HAP-1 (cell line): ENCODE measurements around the gene TFAP2E.

Experiments used
- DNase-seq, 2 experiments: peaks; one replicate each; pipeline ENCODE4 v3.0.0-alpha.2; 2016 to 2020; ENCODE audit warnings: low spot score in 2 of 2
- H3K27me3 ChIP-seq: fragments of 250-450 bp; sonication (Bioruptor Pico); 2 replicates; pipeline ENCODE4 v1.5.1; 2020; ENCODE audit warnings: low read depth, mild to moderate bottlenecking, moderate library complexity
- H3K36me3 ChIP-seq: fragments of 250-450 bp; sonication (Bioruptor Pico); replicated peaks from 2 replicates; pipeline ENCODE4 v1.5.1; 2020; ENCODE audit warnings: mild to moderate bottlenecking
- H3K4me1 ChIP-seq: fragments of 250-450 bp; sonication (Bioruptor Pico); 2 replicates; pipeline ENCODE4 v1.5.1; 2020; ENCODE audit warnings: mild to moderate bottlenecking
- H3K4me3 ChIP-seq: fragments of 250-450 bp; sonication (Bioruptor Pico); 2 replicates; pipeline ENCODE4 v1.5.1; 2020; ENCODE audit warnings: mild to moderate bottlenecking, moderate library complexity
- H3K9me3 ChIP-seq: fragments of 250-450 bp; sonication (Bioruptor Pico); 2 replicates; pipeline ENCODE4 v1.5.1; 2020; ENCODE audit warnings: mild to moderate bottlenecking, moderate library complexity
- in situ Hi-C: fragments of 300-500 bp; cut with MboI; formaldehyde crosslinking; loops from 3 replicates; pipeline ENCODE4 v1.14.3; 2020; ENCODE audit warnings: low sequenced_read_pairs, inconsistent platforms, mixed read lengths

TFAP2E gene

GRCh38 chr1:35603941-35604340 lies 30.8 kb downstream of the TFAP2E start:
- peaks cover 83% of the 10 kb centered on the region for H3K36me3 ChIP-seq
- no peak overlapping the region for H3K4me3 ChIP-seq
- no peaks in the 10 kb centered on the region for H3K9me3 ChIP-seq
- no peaks in the 10 kb centered on the region for H3K27me3 ChIP-seq
- no peak for DNase-seq
- no peaks in the 10 kb centered on the region for H3K4me1 ChIP-seq
- in situ Hi-C loops: no loop called here

DNA sequence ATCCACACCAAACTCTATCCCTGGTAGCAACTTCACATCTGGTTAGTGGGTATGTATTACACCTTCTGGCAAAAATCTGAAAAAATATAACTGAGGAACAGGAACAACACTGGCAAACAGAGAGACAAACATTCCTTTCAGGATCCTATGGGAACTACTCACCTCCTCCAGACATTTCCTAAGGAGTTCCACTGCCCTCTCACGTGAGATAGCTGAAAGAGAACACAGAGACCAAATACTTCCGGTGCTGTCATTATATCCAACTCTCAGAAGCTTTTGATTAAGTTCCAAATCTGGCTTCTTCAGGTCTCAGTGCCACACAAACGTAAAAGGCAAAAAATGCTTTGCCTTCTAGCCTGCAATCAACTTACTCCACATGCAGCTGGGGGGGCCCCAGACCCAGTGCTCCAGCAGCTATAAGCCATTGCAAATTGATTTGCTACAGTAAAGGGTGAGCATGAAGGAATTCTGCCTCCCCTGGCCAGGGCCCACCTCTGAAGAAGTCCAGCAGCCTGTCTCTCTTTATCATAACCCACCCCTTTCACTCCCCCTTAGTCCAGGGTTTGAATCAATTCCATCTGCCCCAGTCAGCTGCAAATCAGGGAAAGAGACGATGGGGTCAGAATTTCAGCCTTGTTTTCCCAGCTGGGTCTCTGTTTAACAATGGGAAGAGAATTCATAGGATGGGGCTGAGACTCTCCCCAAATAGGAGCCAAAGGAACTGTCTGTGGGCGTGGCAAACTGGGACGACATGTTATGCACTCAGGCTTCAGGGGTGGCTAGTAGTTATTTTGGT lies 32.2 kb downstream of the TFAP2E start:
- in situ Hi-C loops: no loop called here
- H3K9me3 ChIP-seq: no peaks in the 10 kb centered on the region
- H3K27me3 ChIP-seq: no peaks in the 10 kb centered on the region
- H3K4me1 ChIP-seq: no peaks in the 10 kb centered on the region
- H3K4me3 ChIP-seq: no peak overlapping the region
- peaks cover 84% of the 10 kb centered on the region for H3K36me3 ChIP-seq
- DNase-seq: no peak

GRCh38 chr1:35605867-35606182 lies 32.7 kb downstream of the TFAP2E start:
- H3K4me3 ChIP-seq: no peak overlapping the region
- H3K36me3 ChIP-seq: peaks cover 86% of the 10 kb centered on the region
- H3K4me1 ChIP-seq: no peaks in the 10 kb centered on the region
- H3K9me3 ChIP-seq: no peaks in the 10 kb centered on the region
- DNase-seq: no peak
- in situ Hi-C loops: no loop called here
- no peaks in the 10 kb centered on the region for H3K27me3 ChIP-seq

DNA sequence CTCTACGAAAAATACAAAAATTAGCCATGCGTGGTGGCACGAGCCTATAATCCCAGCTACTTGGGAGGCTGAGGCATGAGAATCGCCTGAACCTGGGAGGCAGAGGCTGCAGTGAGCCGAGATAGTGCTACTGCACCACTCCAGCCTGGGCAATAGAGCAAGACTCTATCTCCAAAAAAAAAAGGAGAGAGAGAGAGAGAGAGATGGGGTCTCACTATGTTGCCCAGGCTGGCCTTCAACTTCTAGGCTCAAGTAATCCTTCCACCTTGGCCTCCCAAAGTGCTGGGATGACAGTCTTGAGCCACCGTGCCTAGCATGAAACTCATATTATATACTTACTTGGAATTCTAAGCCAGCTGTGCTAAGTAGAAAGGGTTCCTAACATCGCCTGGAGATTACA lies 38.5 kb downstream of the TFAP2E start:
- in situ Hi-C loops: no loop called here
- H3K4me1 ChIP-seq: peaks cover 16% of the 10 kb centered on the region
- H3K36me3 ChIP-seq: peaks cover 49% of the 10 kb centered on the region

DNA sequence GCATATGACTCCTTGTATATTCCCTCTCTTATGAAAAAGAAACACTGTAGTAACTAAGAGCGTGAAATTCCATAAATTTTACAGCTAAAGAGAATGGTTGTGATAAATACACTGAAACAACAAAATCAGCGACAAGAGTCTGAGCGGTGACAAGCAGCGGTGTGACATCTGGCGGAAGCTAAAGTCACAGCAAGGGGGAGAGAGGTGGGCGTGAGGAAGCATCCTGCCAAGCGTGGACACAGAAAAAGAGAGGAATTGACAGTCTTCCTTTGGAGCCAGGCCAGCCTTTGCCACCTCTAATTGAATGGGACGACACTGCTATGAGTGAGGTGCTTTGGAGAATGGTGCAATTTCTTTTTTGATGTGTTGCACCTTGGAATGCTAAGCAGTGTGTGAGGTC lies 42.3 kb downstream of the TFAP2E start:
- DNase-seq: no peak
- Histone ChIP-seq H3K4me1 (peaks cover 16% of the 10 kb centered on the region), H3K4me3 (no peak overlapping the region), H3K36me3 (peaks cover 45% of the 10 kb centered on the region), H3K9me3 (no peaks in the 10 kb centered on the region), H3K27me3 (no peaks in the 10 kb centered on the region)
- in situ Hi-C loops: no loop called here

More for the DNA sequence above, 38.5 kb downstream of the TFAP2E start:
- Histone ChIP-seq H3K4me3 (no peak overlapping the region), H3K9me3 (no peaks in the 10 kb centered on the region), H3K27me3 (no peaks in the 10 kb centered on the region)
- DNase-seq: no peak

GRCh38 chr1:35619237-35620121 lies 46.4 kb downstream of the TFAP2E start:
- Histone ChIP-seq H3K4me3 (no peak overlapping the region), H3K27me3 (no peaks in the 10 kb centered on the region), H3K4me1 (peaks cover 8% of the 10 kb centered on the region), H3K36me3 (peaks cover 45% of the 10 kb centered on the region), H3K9me3 (no peaks in the 10 kb centered on the region)
- DNase-seq: no peak
- in situ Hi-C loops: no loop called here

DNA sequence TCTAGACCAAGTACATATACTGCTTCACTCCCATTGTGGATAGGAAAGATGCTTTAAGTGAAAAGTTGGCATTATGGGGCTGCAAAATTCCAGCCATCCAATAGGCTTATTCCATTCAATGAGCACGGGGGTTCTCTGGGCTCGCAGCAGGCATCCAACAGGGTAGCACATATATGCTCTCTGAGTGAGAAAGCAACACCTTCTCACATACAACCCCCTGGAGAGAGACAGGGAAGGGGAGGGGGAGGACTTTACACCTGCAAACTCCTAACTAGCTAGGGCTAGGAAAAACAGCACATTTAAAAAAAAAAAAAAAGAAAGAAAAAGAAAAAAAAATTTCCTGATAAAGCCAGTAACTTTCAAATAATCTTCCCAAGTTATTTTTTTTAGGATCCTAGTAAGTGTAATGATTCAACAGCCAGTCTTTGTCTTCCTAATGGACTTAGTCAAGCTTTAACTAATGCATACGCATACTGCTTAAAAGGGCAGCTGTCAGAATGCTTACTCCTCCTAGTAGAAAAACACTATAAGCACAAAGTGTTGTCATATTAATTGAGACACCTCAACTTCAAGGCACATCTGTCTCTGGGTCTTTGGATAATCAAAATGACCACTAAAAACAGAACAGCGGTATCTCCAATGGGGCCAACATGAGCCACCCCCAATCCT lies 49.5 kb downstream of the TFAP2E start:
- DNase-seq: peak in 1 of 2 experiments; percentile 43
- H3K36me3 ChIP-seq: peaks cover 40% of the 10 kb centered on the region
- in situ Hi-C loops: no loop called here

GRCh38 chr1:35623832-35624231 lies 50.7 kb downstream of the TFAP2E start:
- peaks cover 39% of the 10 kb centered on the region for H3K36me3 ChIP-seq
- H3K27me3 ChIP-seq: no peaks in the 10 kb centered on the region
- H3K4me1 ChIP-seq: peaks cover 4% of the 10 kb centered on the region; the same call in 1 of the 2 replicates
- DNase-seq: no peak
- H3K4me3 ChIP-seq: no peak overlapping the region
- in situ Hi-C loops: no loop called here
- no peaks in the 10 kb centered on the region for H3K9me3 ChIP-seq

More for the DNA sequence above, 49.5 kb downstream of the TFAP2E start:
- H3K4me1 ChIP-seq: peaks cover 4% of the 10 kb centered on the region; the same call in 1 of the 2 replicates
- H3K27me3 ChIP-seq: no peaks in the 10 kb centered on the region
- H3K4me3 ChIP-seq: no peak overlapping the region
- no peaks in the 10 kb centered on the region for H3K9me3 ChIP-seq

- in situ Hi-C loops: no loop called here
- no peak overlapping the region for H3K4me3 ChIP-seq
- H3K4me1 ChIP-seq: peaks cover 17% of the 10 kb centered on the region
- H3K27me3 ChIP-seq: no peaks in the 10 kb centered on the region
- no peaks in the 10 kb centered on the region for H3K9me3 ChIP-seq
- H3K36me3 ChIP-seq: peaks cover 58% of the 10 kb centered on the region
- DNase-seq: no peak
Observed at GRCh38 chr1:35629051-35629450, 55.9 kb downstream of the TFAP2E start.

DNA sequence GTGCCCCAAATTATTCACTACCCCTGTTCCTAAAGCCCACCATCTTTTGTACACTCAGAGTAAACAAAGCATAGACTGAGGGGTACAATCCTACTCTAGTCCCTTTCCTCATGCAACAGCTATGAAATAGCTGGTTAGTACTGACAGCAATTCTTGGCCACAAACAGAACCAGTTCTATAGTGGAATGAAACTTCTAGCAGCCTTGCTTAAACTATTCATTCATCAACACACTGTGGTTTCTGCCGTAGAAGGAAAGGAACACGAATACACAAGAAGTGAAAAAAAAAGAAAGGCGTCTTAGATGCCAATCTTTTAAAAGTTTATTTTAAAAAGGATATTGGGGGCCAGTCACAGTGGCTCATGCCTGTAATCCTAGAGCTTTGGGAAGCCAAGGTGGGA lies 58.3 kb downstream of the TFAP2E start:
- DNase-seq: no peak
- Histone ChIP-seq H3K4me1 (peaks cover 26% of the 10 kb centered on the region), H3K9me3 (no peaks in the 10 kb centered on the region), H3K4me3 (no peak overlapping the region), H3K27me3 (no peaks in the 10 kb centered on the region), H3K36me3 (peaks cover 72% of the 10 kb centered on the region)
- in situ Hi-C loops: no loop called here

- H3K27me3 ChIP-seq: no peaks in the 10 kb centered on the region
- peaks cover 59% of the 10 kb centered on the region for H3K36me3 ChIP-seq
- peaks cover 44% of the 10 kb centered on the region for H3K4me1 ChIP-seq
- no peak overlapping the region for H3K4me3 ChIP-seq
- peak; percentile 20 to 94 for DNase-seq
- no peaks in the 10 kb centered on the region for H3K9me3 ChIP-seq
- in situ Hi-C loops: no loop called here
Observed at GRCh38 chr1:35633547-35633946, 60.4 kb downstream of the TFAP2E start.

- Histone ChIP-seq H3K4me1 (peaks cover 48% of the 10 kb centered on the region), H3K4me3 (peak overlapping the region; percentile 90), H3K27me3 (no peaks in the 10 kb centered on the region), H3K36me3 (peaks cover 23% of the 10 kb centered on the region), H3K9me3 (no peaks in the 10 kb centered on the region)
- DNase-seq: peak in 1 of 2 experiments; percentile 87
- in situ Hi-C loops: no loop called here
Observed at GRCh38 chr1:35637401-35637809, 64.3 kb downstream of the TFAP2E start.

- Histone ChIP-seq H3K36me3 (peaks cover 5% of the 10 kb centered on the region), H3K4me3 (peak overlapping the region; percentile 90), H3K27me3 (peaks cover 3% of the 10 kb centered on the region; the same call in 1 of the 2 replicates), H3K4me1 (peaks cover 26% of the 10 kb centered on the region), H3K9me3 (no peaks in the 10 kb centered on the region)
- DNase-seq: peak in 1 of 2 experiments; percentile 21
- in situ Hi-C loops: loop anchor here (5.0 kb wide), 1 partner anchor 77 kb away; the partner anchor contains the start of gene C1orf216
Observed at GRCh38 chr1:35640380-35641232, 67.5 kb downstream of the TFAP2E start.
